ENCODE data around the gene ZMPSTE24.

Gene ZMPSTE24

GRCh38 chr1:40306296-40306695 is 48.3 kb downstream of the ZMPSTE24 start (continued):
- no peak for TF ChIP-seq ESRRG (CRISPR knock-in tag; IDR thresholded peaks at IDR 0.05)
- no peak for TF ChIP-seq ZFP3 (CRISPR knock-in tag; IDR thresholded peaks at IDR 0.05)
- TF ChIP-seq PATZ1 (CRISPR knock-in tag; IDR thresholded peaks at IDR 0.05; ENCODE audit: borderline replicate concordance): no peak
- no peak for TF ChIP-seq GLIS3 (CRISPR knock-in tag; IDR thresholded peaks at IDR 0.05)
- no peak for TF ChIP-seq ZFP30 (CRISPR knock-in tag; IDR thresholded peaks at IDR 0.05)
- TF ChIP-seq ARNTL (CRISPR knock-in tag; IDR thresholded peaks at IDR 0.05; ENCODE audit: borderline replicate concordance, low read depth): no peak

- no peak for TF ChIP-seq TSHZ2 (CRISPR knock-in tag; IDR thresholded peaks at IDR 0.05)
- no peak for TF ChIP-seq OSR1 (CRISPR knock-in tag; IDR thresholded peaks at IDR 0.05)
- TF ChIP-seq POU6F1 (CRISPR knock-in tag; IDR thresholded peaks at IDR 0.05; ENCODE audit: borderline replicate concordance, low read depth): no peak
- no peak for TF ChIP-seq ZFP30 (CRISPR knock-in tag; IDR thresholded peaks at IDR 0.05)
- TF ChIP-seq CREB5 (CRISPR knock-in tag; IDR thresholded peaks at IDR 0.05; ENCODE audit: low read depth): no peak
- no peak for TF ChIP-seq SNAI2 (CRISPR knock-in tag; IDR thresholded peaks at IDR 0.05)
- TF ChIP-seq ZNF70 (CRISPR knock-in tag; IDR thresholded peaks at IDR 0.05): no peak
- TF ChIP-seq TOX (CRISPR knock-in tag; IDR thresholded peaks at IDR 0.05; ENCODE audit: borderline replicate concordance): no peak
- TF ChIP-seq ISL1 (CRISPR knock-in tag; IDR thresholded peaks at IDR 0.05): no peak
- TF ChIP-seq CSRNP3 (CRISPR knock-in tag; IDR thresholded peaks at IDR 0.05): no peak
- TF ChIP-seq ZNF8 (CRISPR knock-in tag; IDR thresholded peaks at IDR 0.05): no peak
- ATAC-seq: no peak
Measured at GRCh38 chr1:40307186-40307585, 49.1 kb downstream of the ZMPSTE24 start.

- TF ChIP-seq ZNF70 (CRISPR knock-in tag; IDR thresholded peaks at IDR 0.05): no peak
- no peak for TF ChIP-seq PATZ1 (CRISPR knock-in tag; IDR thresholded peaks at IDR 0.05; ENCODE audit: borderline replicate concordance)
- TF ChIP-seq CSRNP3 (CRISPR knock-in tag; IDR thresholded peaks at IDR 0.05): no peak
- TF ChIP-seq TSHZ2 (CRISPR knock-in tag; IDR thresholded peaks at IDR 0.05): no peak
- TF ChIP-seq ESRRG (CRISPR knock-in tag; IDR thresholded peaks at IDR 0.05): no peak
- TF ChIP-seq TCF4 (CRISPR knock-in tag; IDR thresholded peaks at IDR 0.05; ENCODE audit: borderline replicate concordance): no peak
- TF ChIP-seq CREB5 (CRISPR knock-in tag; IDR thresholded peaks at IDR 0.05; ENCODE audit: low read depth): no peak
- no peak for ATAC-seq
Measured at GRCh38 chr1:40308036-40308727, 50.1 kb downstream of the ZMPSTE24 start.
